NCI-H1105 treated with DMSO at 0.1 percent for 48 hours (cell line): ENCODE measurements around the gene SMU1.
"Not testable (repeated sequence)": the region's sequence is repeated elsewhere in the genome, so short reads cannot be mapped to it uniquely, and the experiment has no call there.

ENCODE experiments used
- DNase-seq: peaks from one replicate; lab custom pipeline; 2025; lab: John Stamatoyannopoulos, UW

Gene SMU1

GRCh38 chr9:33013962-33014664, 62.4 kb downstream of the SMU1 start:
- DNase-seq, result no peak

GRCh38 chr9:33012328-33013069, 64.0 kb downstream of the SMU1 start:
- DNase-seq, result no peak

GRCh38 chr9:33011831-33012230, 64.6 kb downstream of the SMU1 start:
- no peak for DNase-seq

GRCh38 chr9:33007755-33008154, 68.7 kb downstream of the SMU1 start:
- DNase-seq, result no peak

GRCh38 chr9:33005335-33005734, 71.1 kb downstream of the SMU1 start:
- not testable (repeated sequence) for DNase-seq

- DNase-seq, result not testable (repeated sequence)
Measured at GRCh38 chr9:33000682-33001055, 75.8 kb downstream of the SMU1 start.

GRCh38 chr9:32992595-32993238, 83.8 kb downstream of the SMU1 start:
- DNase-seq, result no peak

- DNase-seq, result no peak
Measured at GRCh38 chr9:32991897-32992594, 84.4 kb downstream of the SMU1 start.
